ENCODE data around the gene TMEM242.

TMEM242 gene

DNA sequence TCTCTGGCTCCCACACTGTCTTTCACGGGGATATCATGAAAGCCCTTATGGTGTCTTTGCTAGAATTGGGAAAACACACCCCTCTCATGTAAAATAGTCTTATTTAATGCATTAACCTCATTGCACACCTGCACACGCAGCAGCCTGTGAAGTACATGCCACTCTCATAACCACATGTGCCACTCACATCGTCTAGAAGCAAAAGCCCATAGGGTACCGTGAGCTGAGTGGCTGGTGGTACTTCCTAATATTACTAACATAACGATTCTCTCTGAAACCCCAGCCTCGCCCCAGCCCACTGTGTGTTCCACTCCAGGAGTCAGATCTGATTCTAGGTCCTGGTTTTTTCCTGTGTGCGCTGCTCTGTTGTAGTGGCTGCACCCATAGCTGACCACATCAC is 9.5 kb upstream of the TMEM242 start:
- H2AFZ ChIP-seq (ENCODE audit: low read depth, low read length): no peak overlapping the region
- H2BK120ac ChIP-seq (ENCODE audit: low read depth, low read length): no peak overlapping the region
- H3K4me1 ChIP-seq (ENCODE audit: control insufficient read depth, insufficient read depth, low read depth, low read length): no peaks in the 10 kb centered on the region
- no peaks in the 10 kb centered on the region for H3K9me3 ChIP-seq (ENCODE audit: control insufficient read depth, low read length)
- 83% methylated on average over 6 of the region's 7 CpGs for WGBS
- no peak overlapping the region for H3K4me2 ChIP-seq (ENCODE audit: low read length, poor library complexity, severe bottlenecking)
- peaks cover 26 to 41% of the 10 kb centered on the region in 2 experiments for H3K27me3 ChIP-seq (ENCODE audit: control insufficient read depth in 1 of 2, insufficient read depth in 1 of 2, low read length in 2 of 2)
- H3K14ac ChIP-seq (ENCODE audit: low read length in 2 of 2): no peak overlapping the region
- no peak overlapping the region for H4K91ac ChIP-seq (ENCODE audit: low read length)
- no peaks in the 10 kb centered on the region for H3K79me1 ChIP-seq (replicated peaks; ENCODE audit: low read length, poor library complexity, severe bottlenecking)
- H3K4me3 ChIP-seq (ENCODE audit: insufficient read depth in 1 of 2, low read depth in 1 of 2, low read length in 2 of 2): no peak overlapping the region
- no peak overlapping the region for H3K27ac ChIP-seq (ENCODE audit: low read length, poor library complexity, severe bottlenecking)
- H4K8ac ChIP-seq (ENCODE audit: low read length): no peak overlapping the region
- H2BK5ac ChIP-seq (ENCODE audit: low read depth, low read length, poor library complexity, severe bottlenecking): no peak overlapping the region
- no peak overlapping the region for H2AK5ac ChIP-seq (ENCODE audit: low read length, severe bottlenecking)
- H2BK12ac ChIP-seq (ENCODE audit: low read length in 2 of 2): no peak overlapping the region
- no peak overlapping the region for H3K9ac ChIP-seq (ENCODE audit: low read length)
- no peaks in the 10 kb centered on the region for H3K36me3 ChIP-seq (ENCODE audit: control insufficient read depth in 1 of 2, insufficient read depth in 2 of 2, low read depth in 1 of 2, low read length in 2 of 2)
- no peak overlapping the region for H2BK15ac ChIP-seq (ENCODE audit: low read depth, poor library complexity, severe bottlenecking)
- no peak overlapping the region for H3K18ac ChIP-seq (ENCODE audit: low read depth in 1 of 2, low read length in 2 of 2)
- no peak overlapping the region for H3K23ac ChIP-seq (ENCODE audit: low read length in 2 of 2)
- no peak overlapping the region for H3K4ac ChIP-seq (ENCODE audit: low read depth in 1 of 2, low read length in 2 of 2)
- no peak for DNase-seq

- no peak overlapping the region for H2BK12ac ChIP-seq (ENCODE audit: low read length in 2 of 2)
- no peak overlapping the region for H3K18ac ChIP-seq (ENCODE audit: low read depth in 1 of 2, low read length in 2 of 2)
- no peak for DNase-seq
- no peak overlapping the region for H2AFZ ChIP-seq (ENCODE audit: low read depth, low read length)
- H3K4me2 ChIP-seq (ENCODE audit: low read length, poor library complexity, severe bottlenecking): no peak overlapping the region
- no peaks in the 10 kb centered on the region for H3K79me1 ChIP-seq (replicated peaks; ENCODE audit: low read length, poor library complexity, severe bottlenecking)
- H4K91ac ChIP-seq (ENCODE audit: low read length): no peak overlapping the region
- no peaks in the 10 kb centered on the region for H3K36me3 ChIP-seq (ENCODE audit: control insufficient read depth in 1 of 2, insufficient read depth in 2 of 2, low read depth in 1 of 2, low read length in 2 of 2)
- no peaks in the 10 kb centered on the region for H3K4me1 ChIP-seq (ENCODE audit: control insufficient read depth, insufficient read depth, low read depth, low read length)
- H3K9ac ChIP-seq (ENCODE audit: low read length): no peak overlapping the region
- no peak overlapping the region for H4K8ac ChIP-seq (ENCODE audit: low read length)
- 67% methylated on average over 1 of the region's 2 CpGs for WGBS
- peaks cover 32 to 47% of the 10 kb centered on the region in 2 experiments for H3K27me3 ChIP-seq (ENCODE audit: control insufficient read depth in 1 of 2, insufficient read depth in 1 of 2, low read length in 2 of 2)
- no peaks in the 10 kb centered on the region for H3K9me3 ChIP-seq (ENCODE audit: control insufficient read depth, low read length)
- H3K27ac ChIP-seq (ENCODE audit: low read length, poor library complexity, severe bottlenecking): no peak overlapping the region
- no peak overlapping the region for H2AK5ac ChIP-seq (ENCODE audit: low read length, severe bottlenecking)
- no peak overlapping the region for H3K4ac ChIP-seq (ENCODE audit: low read depth in 1 of 2, low read length in 2 of 2)
- H2BK15ac ChIP-seq (ENCODE audit: low read depth, poor library complexity, severe bottlenecking): no peak overlapping the region
- no peak overlapping the region for H3K23ac ChIP-seq (ENCODE audit: low read length in 2 of 2)
- H3K14ac ChIP-seq (ENCODE audit: low read length in 2 of 2): no peak overlapping the region
- H2BK5ac ChIP-seq (ENCODE audit: low read depth, low read length, poor library complexity, severe bottlenecking): no peak overlapping the region
- no peak overlapping the region for H2BK120ac ChIP-seq (ENCODE audit: low read depth, low read length)
- no peak overlapping the region for H3K4me3 ChIP-seq (ENCODE audit: insufficient read depth in 1 of 2, low read depth in 1 of 2, low read length in 2 of 2)
Observed at GRCh38 chr6:157330831-157331230, 7.5 kb upstream of the TMEM242 start.

GRCh38 chr6:157329829-157330228 is 6.5 kb upstream of the TMEM242 start:
- Histone ChIP-seq H3K4ac (ENCODE audit: low read depth in 1 of 2, low read length in 2 of 2) (no peak overlapping the region), H3K4me3 (ENCODE audit: insufficient read depth in 1 of 2, low read depth in 1 of 2, low read length in 2 of 2) (no peak overlapping the region), H2BK15ac (ENCODE audit: low read depth, poor library complexity, severe bottlenecking) (no peak overlapping the region), H2BK12ac (ENCODE audit: low read length in 2 of 2) (no peak overlapping the region), H2AFZ (ENCODE audit: low read depth, low read length) (no peak overlapping the region), H3K9ac (ENCODE audit: low read length) (no peak overlapping the region), H2BK5ac (ENCODE audit: low read depth, low read length, poor library complexity, severe bottlenecking) (no peak overlapping the region), H3K4me2 (ENCODE audit: low read length, poor library complexity, severe bottlenecking) (no peak overlapping the region), H2BK120ac (ENCODE audit: low read depth, low read length) (no peak overlapping the region), H3K79me1 (replicated peaks; ENCODE audit: low read length, poor library complexity, severe bottlenecking) (no peaks in the 10 kb centered on the region), H3K9me3 (ENCODE audit: control insufficient read depth, low read length) (no peaks in the 10 kb centered on the region), H3K27me3 (ENCODE audit: control insufficient read depth in 1 of 2, insufficient read depth in 1 of 2, low read length in 2 of 2) (peaks cover 29 to 44% of the 10 kb centered on the region in 2 experiments), H2AK5ac (ENCODE audit: low read length, severe bottlenecking) (no peak overlapping the region), H3K4me1 (ENCODE audit: control insufficient read depth, insufficient read depth, low read depth, low read length) (no peaks in the 10 kb centered on the region), H3K36me3 (ENCODE audit: control insufficient read depth in 1 of 2, insufficient read depth in 2 of 2, low read depth in 1 of 2, low read length in 2 of 2) (no peaks in the 10 kb centered on the region), H3K23ac (ENCODE audit: low read length in 2 of 2) (no peak overlapping the region), H3K18ac (ENCODE audit: low read depth in 1 of 2, low read length in 2 of 2) (no peak overlapping the region), H4K8ac (ENCODE audit: low read length) (no peak overlapping the region), H3K27ac (ENCODE audit: low read length, poor library complexity, severe bottlenecking) (no peak overlapping the region), H3K14ac (ENCODE audit: low read length in 2 of 2) (no peak overlapping the region), H4K91ac (ENCODE audit: low read length) (no peak overlapping the region)
- 85% methylated on average over 1 of the region's 1 CpG for WGBS
- DNase-seq: no peak

DNA sequence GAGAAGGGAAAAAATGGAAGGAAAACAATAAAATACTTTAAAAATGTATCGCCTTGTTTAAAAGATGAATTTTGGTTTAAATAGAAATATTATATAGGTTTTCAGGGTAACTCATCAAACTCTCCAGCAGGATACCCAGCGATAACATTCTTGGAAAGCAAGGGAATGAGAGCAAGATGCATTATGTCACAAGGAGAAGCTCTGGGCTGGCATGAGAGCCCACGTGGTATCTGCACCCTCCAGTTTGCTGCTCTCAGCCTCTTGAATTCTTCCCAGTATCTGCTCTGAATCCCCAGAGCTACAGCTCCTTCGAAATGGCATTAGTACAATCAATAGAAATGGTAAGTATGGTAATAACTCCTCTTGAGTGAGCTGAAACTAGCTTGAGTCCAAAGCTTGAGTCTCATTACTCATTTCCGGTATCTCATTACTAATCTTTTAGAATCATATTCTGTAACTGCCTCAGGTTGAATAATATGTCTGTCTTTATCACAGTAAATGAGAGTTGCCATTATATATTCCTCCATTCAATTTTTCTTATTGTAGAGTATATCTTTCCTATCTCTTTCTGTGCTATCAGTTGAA is 4.9 kb upstream of the TMEM242 start:
- no peak overlapping the region for H3K4ac ChIP-seq (ENCODE audit: low read depth in 1 of 2, low read length in 2 of 2)
- H2BK120ac ChIP-seq (ENCODE audit: low read depth, low read length): no peak overlapping the region
- H2BK12ac ChIP-seq (ENCODE audit: low read length in 2 of 2): no peak overlapping the region
- no peak for DNase-seq
- no peak overlapping the region for H3K18ac ChIP-seq (ENCODE audit: low read depth in 1 of 2, low read length in 2 of 2)
- H3K23ac ChIP-seq (ENCODE audit: low read length in 2 of 2): no peak overlapping the region
- H2AK5ac ChIP-seq (ENCODE audit: low read length, severe bottlenecking): no peak overlapping the region
- no peaks in the 10 kb centered on the region for H3K36me3 ChIP-seq (ENCODE audit: control insufficient read depth in 1 of 2, insufficient read depth in 2 of 2, low read depth in 1 of 2, low read length in 2 of 2)
- H3K14ac ChIP-seq (ENCODE audit: low read length in 2 of 2): no peak overlapping the region
- no peak overlapping the region for H3K4me2 ChIP-seq (ENCODE audit: low read length, poor library complexity, severe bottlenecking)
- no peaks in the 10 kb centered on the region for H3K79me1 ChIP-seq (replicated peaks; ENCODE audit: low read length, poor library complexity, severe bottlenecking)
- H3K4me3 ChIP-seq (ENCODE audit: insufficient read depth in 1 of 2, low read depth in 1 of 2, low read length in 2 of 2): no peak overlapping the region
- peaks cover 4% of the 10 kb centered on the region for H3K4me1 ChIP-seq (ENCODE audit: control insufficient read depth, insufficient read depth, low read depth, low read length)
- H2AFZ ChIP-seq (ENCODE audit: low read depth, low read length): no peak overlapping the region
- H3K27ac ChIP-seq (ENCODE audit: low read length, poor library complexity, severe bottlenecking): no peak overlapping the region
- no peaks in the 10 kb centered on the region for H3K9me3 ChIP-seq (ENCODE audit: control insufficient read depth, low read length)
- H4K91ac ChIP-seq (ENCODE audit: low read length): no peak overlapping the region
- WGBS: 64% methylated on average over 3 of the region's 5 CpGs
- no peak overlapping the region for H4K8ac ChIP-seq (ENCODE audit: low read length)
- H3K9ac ChIP-seq (ENCODE audit: low read length): no peak overlapping the region
- H3K27me3 ChIP-seq (ENCODE audit: control insufficient read depth in 1 of 2, insufficient read depth in 1 of 2, low read length in 2 of 2): peaks cover 26 to 39% of the 10 kb centered on the region in 2 experiments
- no peak overlapping the region for H2BK5ac ChIP-seq (ENCODE audit: low read depth, low read length, poor library complexity, severe bottlenecking)
- H2BK15ac ChIP-seq (ENCODE audit: low read depth, poor library complexity, severe bottlenecking): no peak overlapping the region
